HL-60 (cell line): Measurements from ENCODE around the gene SERPINE1.

Source experiments
- CTCF ChIP-seq: IDR thresholded peaks from one replicate; pipeline ENCODE4 v1.5.1; 2011; ENCODE audit warnings: low read length, control low read depth, inconsistent platforms; ENCODE audit not compliant: insufficient read depth
- POLR2AphosphoS5 ChIP-seq: IDR thresholded peaks from 2 replicates; pipeline ENCODE4 v1.6.1; 2012; ENCODE audit warnings: low read depth

- no peak for TF ChIP-seq CTCF
- TF ChIP-seq POLR2AphosphoS5: no peak
Measured at GRCh38 chr7:101109368-101109767, 17.5 kb upstream of the SERPINE1 start.
